Peyer's patch (tissue), 4 donors: ENCODE data around the gene EXOC1L. TPM values are rescaled to one million over a fixed set of nuclear protein-coding genes. Genes with fewer than 3 reads are reported as not detected.

Experiments
- DNase-seq, 3 donors: peaks; one replicate each; pipeline ENCODE4 v3.0.0-alpha.2; 2017 to 2019
- H3K27ac ChIP-seq, 4 donors: fragments of 200-600 bp; sonication (generic); one replicate each; pipeline ENCODE4 v1.5.1; 2016 to 2019
- H3K27me3 ChIP-seq, 2 donors: fragments of 200-600 bp; sonication (generic); one replicate each; pipeline ENCODE4 v1.5.1; 2019
- H3K36me3 ChIP-seq, 3 donors: fragments of 200-600 bp; sonication (generic); one replicate each; pipeline ENCODE4 v1.5.1; 2016 to 2019
- H3K4me1 ChIP-seq, 4 donors: fragments of 200-600 bp; sonication (generic); one replicate each; pipeline ENCODE4 v1.5.1; 2016 to 2019
- H3K4me3 ChIP-seq, 4 donors: fragments of 200-600 bp; sonication (generic); 1 replicate in 3 of 4; 2 replicates in 1 of 4; pipeline ENCODE4 v1.5.1; 2016 to 2019; ENCODE audit warnings: mild to moderate bottlenecking in 1 of 4
- H3K9me3 ChIP-seq, 4 donors: fragments of 200-600 bp; sonication (generic); one replicate each; pipeline ENCODE4 v1.5.1; 2016 to 2019; ENCODE audit warnings: mild to moderate bottlenecking in 1 of 4
- CTCF ChIP-seq, 6 experiments: fragments of 450-650 bp in 4 of 6; fragments of 200-600 bp in 2 of 6; sonication (generic) in 1 of 6; IDR thresholded peaks; one replicate each; pipeline ENCODE4 v1.5.1; 2017 to 2019; ENCODE audit warnings: antibody characterized with exemption in 6 of 6, mild to moderate bottlenecking in 3 of 6, moderate library complexity in 1 of 6
- POLR2A ChIP-seq, 2 donors: fragments of 450-650 bp; IDR thresholded peaks; one replicate each; pipeline ENCODE4 v1.5.1; 2017; ENCODE audit warnings: antibody characterized with exemption in 2 of 2, mild to moderate bottlenecking in 2 of 2, moderate library complexity in 2 of 2
- total RNA-seq, 4 donors: library from RNA; depleted of rRNA; stranded (reverse); fragments of >200 nt; gene quantifications; one replicate each; pipeline ENCODE4 v1.1.0, GENCODE V29; 2016

EXOC1L gene
- total RNA-seq, 4 donors from 2014 or later = not detected

- H3K27ac ChIP-seq = no peak overlapping the region
- TF ChIP-seq POLR2A (IDR thresholded peaks at IDR 0.05) (no peak), CTCF (IDR thresholded peaks at IDR 0.05) (no peak)
- no peaks in the 10 kb centered on the region for H3K36me3 ChIP-seq
- H3K4me1 ChIP-seq = no peaks in the 10 kb centered on the region
- H3K9me3 ChIP-seq = no peaks in the 10 kb centered on the region
- no peak for DNase-seq
- no peak overlapping the region for H3K4me3 ChIP-seq
- H3K27me3 ChIP-seq = no peaks in the 10 kb centered on the region
Measured at GRCh38 chr4:55808186-55808585, 11.4 kb upstream of the EXOC1L start.

GRCh38 chr4:55808632-55809031 is 11.0 kb upstream of the EXOC1L start:
- TF ChIP-seq POLR2A (IDR thresholded peaks at IDR 0.05) = no peak
- no peak for TF ChIP-seq CTCF (IDR thresholded peaks at IDR 0.05)
- DNase-seq = no peak
- Histone ChIP-seq H3K4me3 (no peak overlapping the region), H3K27me3 (no peaks in the 10 kb centered on the region), H3K4me1 (no peaks in the 10 kb centered on the region), H3K9me3 (no peaks in the 10 kb centered on the region), H3K27ac (no peak overlapping the region), H3K36me3 (no peaks in the 10 kb centered on the region)

GRCh38 chr4:55817691-55818090 is 1.9 kb upstream of the EXOC1L start:
- Histone ChIP-seq H3K9me3 (no peaks in the 10 kb centered on the region), H3K4me1 (no peaks in the 10 kb centered on the region), H3K36me3 (no peaks in the 10 kb centered on the region), H3K27ac (no peak overlapping the region), H3K4me3 (no peak overlapping the region), H3K27me3 (no peaks in the 10 kb centered on the region)
- TF ChIP-seq CTCF (IDR thresholded peaks at IDR 0.05) (no peak), POLR2A (IDR thresholded peaks at IDR 0.05) (no peak)
- no peak for DNase-seq

GRCh38 chr4:55820279-55820678 is 689 bp downstream of the EXOC1L start:
- no peaks in the 10 kb centered on the region for H3K27me3 ChIP-seq
- DNase-seq = no peak
- H3K4me3 ChIP-seq = no peak overlapping the region
- no peak overlapping the region for H3K27ac ChIP-seq
- H3K9me3 ChIP-seq = no peaks in the 10 kb centered on the region
- H3K4me1 ChIP-seq = no peaks in the 10 kb centered on the region
- TF ChIP-seq POLR2A (IDR thresholded peaks at IDR 0.05) = no peak
- no peak for TF ChIP-seq CTCF (IDR thresholded peaks at IDR 0.05)
- H3K36me3 ChIP-seq = no peaks in the 10 kb centered on the region

- no peaks in the 10 kb centered on the region for H3K36me3 ChIP-seq
- H3K27ac ChIP-seq = no peak overlapping the region
- TF ChIP-seq CTCF (IDR thresholded peaks at IDR 0.05) (no peak), POLR2A (IDR thresholded peaks at IDR 0.05) (no peak)
- no peak for DNase-seq
- H3K27me3 ChIP-seq = no peaks in the 10 kb centered on the region
- H3K4me3 ChIP-seq = no peak overlapping the region
- no peaks in the 10 kb centered on the region for H3K4me1 ChIP-seq
- H3K9me3 ChIP-seq = no peaks in the 10 kb centered on the region
Measured at GRCh38 chr4:55822329-55822728, 2.7 kb downstream of the EXOC1L start.

GRCh38 chr4:55824865-55825264 is 5.3 kb downstream of the EXOC1L start:
- Histone ChIP-seq H3K4me3 (no peak overlapping the region), H3K9me3 (no peaks in the 10 kb centered on the region), H3K27ac (no peak overlapping the region), H3K4me1 (no peaks in the 10 kb centered on the region), H3K27me3 (no peaks in the 10 kb centered on the region), H3K36me3 (no peaks in the 10 kb centered on the region)
- no peak for TF ChIP-seq CTCF (IDR thresholded peaks at IDR 0.05)
- no peak for TF ChIP-seq POLR2A (IDR thresholded peaks at IDR 0.05)
- no peak for DNase-seq
